Skin of body (tissue), 2 donors: ENCODE measurements around the gene DOHH. TPM values are rescaled to one million over a fixed set of nuclear protein-coding genes. Genes with fewer than 3 reads are reported as not detected.
"Not testable (repeated sequence)": the region's sequence is repeated elsewhere in the genome, so short reads cannot be mapped to it uniquely, and the experiment has no call there.

ENCODE experiments used
- DNase-seq: peaks from one replicate; lab custom pipeline; 2025; lab: John Stamatoyannopoulos, UW
- total RNA-seq: library from RNA; depleted of rRNA; stranded (reverse); fragments of >200 nt; gene quantifications from one replicate; pipeline ENCODE4 v1.2.3, GENCODE V29; 2014

Gene DOHH
- total RNA-seq, 1 donor from 2014 or later = 6.7 TPM

GRCh38 chr19:3534375-3535234, 34.1 kb upstream of the DOHH start:
- no peak for DNase-seq

- DNase-seq = no peak
These were observed 33.2 kb upstream of the DOHH start for GRCh38 chr19:3533563-3534216.

GRCh38 chr19:3533033-3533432, 32.6 kb upstream of the DOHH start:
- DNase-seq = no peak

- DNase-seq = no peak
These were observed 31.8 kb upstream of the DOHH start for GRCh38 chr19:3532154-3532786.

- no peak for DNase-seq
These were observed 31.2 kb upstream of the DOHH start for GRCh38 chr19:3531716-3532115.

- DNase-seq = no peak
These were observed 29.9 kb upstream of the DOHH start for GRCh38 chr19:3530389-3530788.

- not testable (repeated sequence) for DNase-seq
These were observed 28.8 kb upstream of the DOHH start for GRCh38 chr19:3529299-3529698.

- DNase-seq = no peak
These were observed 28.2 kb upstream of the DOHH start for GRCh38 chr19:3528539-3529211.

GRCh38 chr19:3528080-3528479, 27.6 kb upstream of the DOHH start:
- no peak for DNase-seq

- DNase-seq = no peak
These were observed 26.9 kb upstream of the DOHH start for GRCh38 chr19:3527238-3527910.

GRCh38 chr19:3526507-3527237, 26.2 kb upstream of the DOHH start:
- no peak for DNase-seq

GRCh38 chr19:3524904-3525451, 24.5 kb upstream of the DOHH start:
- DNase-seq = no peak

- DNase-seq = no peak
These were observed 23.8 kb upstream of the DOHH start for GRCh38 chr19:3524078-3524842.

- DNase-seq = no peak
These were observed 23.0 kb upstream of the DOHH start for GRCh38 chr19:3523361-3524077.

GRCh38 chr19:3522421-3523360, 22.2 kb upstream of the DOHH start:
- DNase-seq = no peak

- DNase-seq = no peak
These were observed 20.6 kb upstream of the DOHH start for GRCh38 chr19:3521104-3521445.

- no peak for DNase-seq
These were observed 20.0 kb upstream of the DOHH start for GRCh38 chr19:3520166-3521103.
